Measurements from ENCODE around the gene C1orf56. TPM values are rescaled to one million over a fixed set of nuclear protein-coding genes. Genes with fewer than 3 reads are reported as not detected.
"Not testable (repeated sequence)": the region's sequence is repeated elsewhere in the genome, so short reads cannot be mapped to it uniquely, and the experiment has no call there.

The C1orf56 gene
- total RNA-seq, 1 donor from 2014 or later = 5.2 TPM

- H3K27ac ChIP-seq = no peak overlapping the region
- no peak for DNase-seq (ENCODE audit: extremely low spot score in 2 of 2)
- no peak for TF ChIP-seq POLR2A (IDR thresholded peaks at IDR 0.05)
- TF ChIP-seq POLR2AphosphoS5 (IDR thresholded peaks at IDR 0.05; ENCODE audit: insufficient read depth in 1 of 2, low read depth in 1 of 2) = no peak
These were observed 38.5 kb downstream of the C1orf56 start for GRCh38 chr1:151085953-151086559.

GRCh38 chr1:151097426-151097825, 49.9 kb downstream of the C1orf56 start:
- H3K4me3 ChIP-seq; H3K36me3 ChIP-seq; DNase-seq (ENCODE audit: extremely low spot score in 2 of 2); H3K27ac ChIP-seq; H3K9me3 ChIP-seq; H3K27me3 ChIP-seq; H3K4me1 ChIP-seq; intact Hi-C loops (cut with DNase I): not testable (repeated sequence)

More at GRCh38 chr1:151085953-151086559, 38.5 kb downstream of the C1orf56 start:
- intact Hi-C loops (cut with DNase I) = no loop called here
- H3K4me3 ChIP-seq = no peak overlapping the region
- no peaks in the 10 kb centered on the region for H3K4me1 ChIP-seq
- no peaks in the 10 kb centered on the region for H3K9me3 ChIP-seq
- no peaks in the 10 kb centered on the region for H3K36me3 ChIP-seq
- no peaks in the 10 kb centered on the region for H3K27me3 ChIP-seq

GRCh38 chr1:151098126-151098525, 50.6 kb downstream of the C1orf56 start:
- Histone ChIP-seq H3K27me3 (no peaks in the 10 kb centered on the region), H3K4me3 (no peak overlapping the region), H3K27ac (no peak overlapping the region), H3K36me3 (no peaks in the 10 kb centered on the region), H3K9me3 (no peaks in the 10 kb centered on the region), H3K4me1 (no peaks in the 10 kb centered on the region)
- TF ChIP-seq CTCF (IDR thresholded peaks at IDR 0.05) = no peak
- no peak for TF ChIP-seq POLR2A (IDR thresholded peaks at IDR 0.05)
- TF ChIP-seq POLR2AphosphoS5 (IDR thresholded peaks at IDR 0.05; ENCODE audit: insufficient read depth in 1 of 2, low read depth in 1 of 2) = no peak
- DNase-seq (ENCODE audit: extremely low spot score in 2 of 2) = no peak
- intact Hi-C loops (cut with DNase I) = no loop called here

Small RNA genes within 50 kb of the gene (small RNA-seq; reads per million reads assigned to genes)
- not detected for gene RNU6-884P

Other genes with a start within 250 kb of the C1orf56 start
- 67.3 TPM for gene CTSK, start 239.5 kb upstream of the C1orf56 start, total RNA-seq
- gene ARNT, start 171.2 kb upstream of the C1orf56 start, total RNA-seq = 71.5 TPM
- gene CTXND2, start 160.6 kb upstream of the C1orf56 start, total RNA-seq = not detected
- gene SETDB1, start 121.4 kb upstream of the C1orf56 start, total RNA-seq = 51.1 TPM
- gene CERS2, start 72.9 kb upstream of the C1orf56 start, total RNA-seq = 86.4 TPM
- gene ANXA9, start 65.5 kb upstream of the C1orf56 start, total RNA-seq = 0.49 TPM
- gene MINDY1, start 40.8 kb upstream of the C1orf56 start, total RNA-seq = 27.0 TPM
- gene PRUNE1, start 39.3 kb upstream of the C1orf56 start, total RNA-seq = 25.5 TPM
- gene BNIPL, start 11.2 kb upstream of the C1orf56 start, total RNA-seq = 105 TPM
- gene CDC42SE1, start 11.9 kb downstream of the C1orf56 start, total RNA-seq = 89.1 TPM
- 3.7 TPM for gene MLLT11, start 12.6 kb downstream of the C1orf56 start, total RNA-seq
- gene GABPB2, start 23.0 kb downstream of the C1orf56 start, total RNA-seq = 19.2 TPM
- gene SEMA6C, start 98.9 kb downstream of the C1orf56 start, total RNA-seq = 10.1 TPM
- 7.6 TPM for gene TNFAIP8L2, start 108.9 kb downstream of the C1orf56 start, total RNA-seq
- 21.1 TPM for gene LYSMD1, start 118.2 kb downstream of the C1orf56 start, total RNA-seq
- 22.1 TPM for gene SCNM1, start 118.4 kb downstream of the C1orf56 start, total RNA-seq
- 2.2 TPM for gene TMOD4, start 128.2 kb downstream of the C1orf56 start, total RNA-seq
- gene VPS72, start 142.4 kb downstream of the C1orf56 start, total RNA-seq = 17.2 TPM
- 80.3 TPM for gene PIP5K1A, start 150.8 kb downstream of the C1orf56 start, total RNA-seq
- gene PSMD4, start 207.0 kb downstream of the C1orf56 start, total RNA-seq = 118 TPM
- gene ZNF687, start 234.5 kb downstream of the C1orf56 start, total RNA-seq = 26.8 TPM

Data from vagina (tissue), 2 donors.